Smooth muscle cell (in vitro differentiated cells): ENCODE measurements around the gene SPATA12. TPM values are rescaled to one million over a fixed set of nuclear protein-coding genes. Genes with fewer than 3 reads are reported as not detected.

Source experiments
- DNase-seq: peaks from one replicate; lab custom pipeline; 2025; ENCODE audit not compliant: unreplicated experiment; lab: John Stamatoyannopoulos, UW
- H2AFZ ChIP-seq: fragments of 200-600 bp; sonication (generic); 2 replicates; pipeline ENCODE4 v1.6.0; 2016; ENCODE audit warnings: antibody characterized with exemption, low read depth, mild to moderate bottlenecking
- H3F3A ChIP-seq: fragments of 200-600 bp; sonication (generic); 2 replicates; pipeline ENCODE4 v1.6.0; 2017; ENCODE audit warnings: antibody characterized with exemption, low read depth
- H3K27ac ChIP-seq: fragments of 200-600 bp; sonication (generic); 2 replicates; pipeline ENCODE4 v1.5.1; 2016; ENCODE audit warnings: low read depth, mild to moderate bottlenecking
- H3K27me3 ChIP-seq: fragments of 200-600 bp; sonication (generic); 2 replicates; pipeline ENCODE4 v1.6.1; 2016; ENCODE audit warnings: low read depth, mild to moderate bottlenecking
- H3K36me3 ChIP-seq: fragments of 200-600 bp; sonication (generic); 2 replicates; pipeline ENCODE4 v1.5.1; 2016; ENCODE audit warnings: low read depth
- H3K4me1 ChIP-seq: fragments of 200-600 bp; sonication (generic); 2 replicates; pipeline ENCODE4 v1.5.1; 2016; ENCODE audit warnings: low read depth
- H3K4me2 ChIP-seq: fragments of 200-600 bp; sonication (generic); 2 replicates; pipeline ENCODE4 v1.6.0; 2016; ENCODE audit warnings: mild to moderate bottlenecking
- H3K4me3 ChIP-seq: fragments of 200-600 bp; sonication (generic); 2 replicates; pipeline ENCODE4 v1.5.1; 2016; ENCODE audit warnings: mild to moderate bottlenecking
- H3K79me2 ChIP-seq: fragments of 200-600 bp; sonication (generic); 2 replicates; pipeline ENCODE4 v1.6.0; 2016; ENCODE audit warnings: low read depth, mild to moderate bottlenecking
- H3K9ac ChIP-seq: fragments of 200-600 bp; sonication (generic); 2 replicates; pipeline ENCODE4 v1.6.0; 2016; ENCODE audit warnings: low read depth
- H3K9me3 ChIP-seq: fragments of 200-600 bp; sonication (generic); replicated peaks from 2 replicates; pipeline ENCODE4 v1.5.1; 2016; ENCODE audit warnings: low read depth
- H4K20me1 ChIP-seq: fragments of 200-600 bp; sonication (generic); 2 replicates; pipeline ENCODE4 v1.6.0; 2016; ENCODE audit warnings: low read depth
- WGBS: methylation state at CpG from one replicate; pipeline ENCODE4 v1.1.7; 2016; ENCODE audit warnings: low lambda C conversion rate; 5-methylcytosine and 5-hydroxymethylcytosine counted together
- polyA plus RNA-seq: library from polyadenylated mRNA; unstranded; fragments of >200 nt; fragmentation: Nextera tagmentation; extraction: Ambion mirVana; gene quantifications from 2 replicates; pipeline ENCODE4 v1.2.1, GENCODE V29; 2016
- total RNA-seq: library from RNA; depleted of rRNA; stranded (reverse); fragments of >200 nt; gene quantifications from 2 replicates; pipeline ENCODE4 v1.2.3, GENCODE V29; 2014
- TF ChIP-seq, protein P1 (sequence below): fragments of 200-600 bp; sonication (generic); IDR thresholded peaks from 2 replicates; pipeline ENCODE4 v1.5.1; 2017; ENCODE audit warnings: borderline replicate concordance, mild to moderate bottlenecking, antibody characterized with exemption; ENCODE audit not compliant: insufficient read depth, poor library complexity, severe bottlenecking

SPATA12 gene
- total and polyA plus RNA-seq, 2 experiments from 2014 or later = not detected

DNA sequence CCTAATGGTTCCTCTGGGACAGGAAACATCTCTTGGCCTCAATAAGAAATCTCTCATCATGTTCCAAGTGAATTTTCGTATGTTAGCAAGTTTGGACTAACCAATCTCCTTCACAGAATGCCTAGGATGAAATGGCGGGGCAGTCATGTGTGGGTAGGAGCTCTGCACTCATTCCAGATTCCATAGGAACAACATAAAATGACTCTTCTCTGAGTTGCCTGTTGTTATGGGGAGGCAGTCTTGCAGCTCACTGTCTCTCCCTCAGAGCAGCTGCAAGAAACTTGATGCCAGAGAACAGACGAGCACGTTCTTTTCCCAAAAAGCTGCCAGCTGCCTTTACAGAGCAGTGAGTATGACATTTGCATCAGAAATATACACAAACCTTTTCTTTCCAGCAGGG is 34.1 kb downstream of the SPATA12 start:
- no peak for DNase-seq
- H4K20me1 ChIP-seq = no peaks in the 10 kb centered on the region
- H3K9ac ChIP-seq = no peak overlapping the region
- no peaks in the 10 kb centered on the region for H3K4me1 ChIP-seq
- 82% methylated on average over 4 of the region's 4 CpGs for WGBS
- H3K4me3 ChIP-seq = no peak overlapping the region
- no peak overlapping the region for H2AFZ ChIP-seq
- H3K79me2 ChIP-seq = no peaks in the 10 kb centered on the region
- H3K4me2 ChIP-seq = no peak overlapping the region
- H3K27me3 ChIP-seq = no peaks in the 10 kb centered on the region
- no peaks in the 10 kb centered on the region for H3K36me3 ChIP-seq
- no peaks in the 10 kb centered on the region for H3K9me3 ChIP-seq
- no peaks in the 10 kb centered on the region for H3F3A ChIP-seq
- TF ChIP-seq, protein P1, sequence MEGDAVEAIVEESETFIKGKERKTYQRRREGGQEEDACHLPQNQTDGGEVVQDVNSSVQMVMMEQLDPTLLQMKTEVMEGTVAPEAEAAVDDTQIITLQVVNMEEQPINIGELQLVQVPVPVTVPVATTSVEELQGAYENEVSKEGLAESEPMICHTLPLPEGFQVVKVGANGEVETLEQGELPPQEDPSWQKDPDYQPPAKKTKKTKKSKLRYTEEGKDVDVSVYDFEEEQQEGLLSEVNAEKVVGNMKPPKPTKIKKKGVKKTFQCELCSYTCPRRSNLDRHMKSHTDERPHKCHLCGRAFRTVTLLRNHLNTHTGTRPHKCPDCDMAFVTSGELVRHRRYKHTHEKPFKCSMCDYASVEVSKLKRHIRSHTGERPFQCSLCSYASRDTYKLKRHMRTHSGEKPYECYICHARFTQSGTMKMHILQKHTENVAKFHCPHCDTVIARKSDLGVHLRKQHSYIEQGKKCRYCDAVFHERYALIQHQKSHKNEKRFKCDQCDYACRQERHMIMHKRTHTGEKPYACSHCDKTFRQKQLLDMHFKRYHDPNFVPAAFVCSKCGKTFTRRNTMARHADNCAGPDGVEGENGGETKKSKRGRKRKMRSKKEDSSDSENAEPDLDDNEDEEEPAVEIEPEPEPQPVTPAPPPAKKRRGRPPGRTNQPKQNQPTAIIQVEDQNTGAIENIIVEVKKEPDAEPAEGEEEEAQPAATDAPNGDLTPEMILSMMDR = no peak
- H3K27ac ChIP-seq = no peak overlapping the region

DNA sequence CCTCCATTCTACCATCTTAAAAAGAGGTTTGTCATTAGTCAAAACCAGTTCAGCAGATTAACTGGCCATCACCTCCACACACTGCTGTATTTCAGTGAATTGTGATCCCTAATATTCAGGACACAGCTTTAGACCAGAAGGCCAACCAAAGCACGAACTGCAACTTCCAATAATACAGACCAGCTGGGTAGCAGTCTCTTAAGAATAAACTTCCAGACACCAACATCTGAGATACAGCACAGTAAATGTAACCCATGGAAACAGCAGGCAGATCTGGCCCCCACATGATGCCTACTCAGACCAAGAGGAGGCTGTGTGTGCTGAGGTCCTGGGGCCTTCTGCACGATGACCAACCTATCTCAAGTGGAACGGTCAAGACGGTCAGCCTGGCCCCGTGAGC is 34.9 kb downstream of the SPATA12 start:
- no peaks in the 10 kb centered on the region for H3K4me1 ChIP-seq
- no peaks in the 10 kb centered on the region for H3F3A ChIP-seq
- 96% methylated on average over 5 of the region's 5 CpGs for WGBS
- no peaks in the 10 kb centered on the region for H3K79me2 ChIP-seq
- H2AFZ ChIP-seq = no peak overlapping the region
- H3K27me3 ChIP-seq = no peaks in the 10 kb centered on the region
- no peaks in the 10 kb centered on the region for H3K36me3 ChIP-seq
- H3K27ac ChIP-seq = no peak overlapping the region
- no peak overlapping the region for H3K9ac ChIP-seq
- no peak for DNase-seq
- no peak overlapping the region for H3K4me2 ChIP-seq
- no peaks in the 10 kb centered on the region for H3K9me3 ChIP-seq
- H3K4me3 ChIP-seq = no peak overlapping the region
- TF ChIP-seq, protein P1 = no peak
- no peaks in the 10 kb centered on the region for H4K20me1 ChIP-seq

DNA sequence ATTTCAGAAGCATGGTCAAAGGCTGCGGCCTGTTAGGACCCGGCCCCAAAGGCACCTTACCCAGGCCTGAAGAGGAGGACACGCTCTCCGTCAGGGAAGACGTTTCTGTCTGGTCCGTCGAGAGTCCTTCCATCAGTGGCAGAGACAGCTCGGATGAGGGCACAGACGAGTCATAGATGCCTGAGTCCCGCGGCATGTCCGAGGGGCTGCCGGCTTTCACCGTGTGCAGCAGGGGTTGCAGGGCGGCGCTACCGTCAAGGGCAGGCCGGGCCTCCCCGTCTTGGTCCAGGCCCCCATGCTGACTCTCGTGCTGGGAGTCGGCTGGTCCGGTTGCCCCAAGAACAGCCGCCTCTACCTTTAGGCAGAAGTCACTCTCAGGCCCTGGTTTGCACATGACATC is 37.1 kb downstream of the SPATA12 start:
- Histone ChIP-seq H4K20me1 (no peaks in the 10 kb centered on the region), H3K4me3 (no peak overlapping the region), H3K27me3 (no peaks in the 10 kb centered on the region), H3K9ac (no peak overlapping the region), H2AFZ (no peak overlapping the region), H3K4me1 (no peaks in the 10 kb centered on the region), H3K9me3 (no peaks in the 10 kb centered on the region), H3K27ac (no peak overlapping the region), H3K79me2 (no peaks in the 10 kb centered on the region), H3K36me3 (no peaks in the 10 kb centered on the region), H3K4me2 (no peak overlapping the region), H3F3A (no peaks in the 10 kb centered on the region)
- TF ChIP-seq, protein P1 = no peak
- whole genome bisulfite sequencing = 94% methylated on average over 23 of the region's 23 CpGs
- DNase-seq = no peak
